Superior temporal gyrus (tissue), 1 donor: ENCODE data around the gene SEC14L6.

Source experiments
- DNase-seq: peaks from one replicate; pipeline ENCODE4 v3.0.0-alpha.2; 2016; ENCODE audit errors: extremely low spot score

SEC14L6 gene

GRCh38 chr22:30537083-30537731 lies 9.3 kb downstream of the SEC14L6 start:
- no peak for DNase-seq

- DNase-seq, result no peak
These were observed 11.4 kb downstream of the SEC14L6 start for GRCh38 chr22:30535182-30535581.

- DNase-seq, result no peak
These were observed 14.6 kb downstream of the SEC14L6 start for GRCh38 chr22:30531651-30532608.

- DNase-seq, result no peak
These were observed 19.9 kb downstream of the SEC14L6 start for GRCh38 chr22:30526656-30527055.

GRCh38 chr22:30523646-30524489 lies 22.7 kb downstream of the SEC14L6 start:
- no peak for DNase-seq

- DNase-seq, result no peak
These were observed 25.0 kb downstream of the SEC14L6 start for GRCh38 chr22:30521368-30522156.

- no peak for DNase-seq
These were observed 26.6 kb downstream of the SEC14L6 start for GRCh38 chr22:30519842-30520425.

- no peak for DNase-seq
These were observed 29.8 kb downstream of the SEC14L6 start for GRCh38 chr22:30516731-30517130.

- no peak for DNase-seq
These were observed 30.3 kb downstream of the SEC14L6 start for GRCh38 chr22:30516273-30516672.

GRCh38 chr22:30514252-30514651 lies 32.3 kb downstream of the SEC14L6 start:
- DNase-seq, result no peak

- DNase-seq, result no peak
These were observed 33.1 kb downstream of the SEC14L6 start for GRCh38 chr22:30513462-30513861.

GRCh38 chr22:30511911-30512310 lies 34.6 kb downstream of the SEC14L6 start:
- DNase-seq, result no peak

- no peak for DNase-seq
These were observed 35.4 kb downstream of the SEC14L6 start for GRCh38 chr22:30511109-30511508.

- DNase-seq, result no peak
These were observed 38.3 kb downstream of the SEC14L6 start for GRCh38 chr22:30508216-30508615.

- DNase-seq, result no peak
These were observed 38.9 kb downstream of the SEC14L6 start for GRCh38 chr22:30507670-30508069.

- DNase-seq, result no peak
These were observed 40.0 kb downstream of the SEC14L6 start for GRCh38 chr22:30506507-30506968.

- no peak for DNase-seq
These were observed 43.0 kb downstream of the SEC14L6 start for GRCh38 chr22:30503551-30503950.

- DNase-seq, result no peak
These were observed 43.6 kb downstream of the SEC14L6 start for GRCh38 chr22:30502911-30503310.

- DNase-seq, result no peak
These were observed 44.4 kb downstream of the SEC14L6 start for GRCh38 chr22:30502153-30502552.

GRCh38 chr22:30500628-30501027 lies 45.9 kb downstream of the SEC14L6 start:
- no peak for DNase-seq
